ENCODE measurements around the gene CDC123. TPM values are rescaled to one million over a fixed set of nuclear protein-coding genes. Genes with fewer than 3 reads are reported as not detected.

Gene CDC123
- total RNA-seq, 1 experiment from 2014 or later = 153 TPM

DNA sequence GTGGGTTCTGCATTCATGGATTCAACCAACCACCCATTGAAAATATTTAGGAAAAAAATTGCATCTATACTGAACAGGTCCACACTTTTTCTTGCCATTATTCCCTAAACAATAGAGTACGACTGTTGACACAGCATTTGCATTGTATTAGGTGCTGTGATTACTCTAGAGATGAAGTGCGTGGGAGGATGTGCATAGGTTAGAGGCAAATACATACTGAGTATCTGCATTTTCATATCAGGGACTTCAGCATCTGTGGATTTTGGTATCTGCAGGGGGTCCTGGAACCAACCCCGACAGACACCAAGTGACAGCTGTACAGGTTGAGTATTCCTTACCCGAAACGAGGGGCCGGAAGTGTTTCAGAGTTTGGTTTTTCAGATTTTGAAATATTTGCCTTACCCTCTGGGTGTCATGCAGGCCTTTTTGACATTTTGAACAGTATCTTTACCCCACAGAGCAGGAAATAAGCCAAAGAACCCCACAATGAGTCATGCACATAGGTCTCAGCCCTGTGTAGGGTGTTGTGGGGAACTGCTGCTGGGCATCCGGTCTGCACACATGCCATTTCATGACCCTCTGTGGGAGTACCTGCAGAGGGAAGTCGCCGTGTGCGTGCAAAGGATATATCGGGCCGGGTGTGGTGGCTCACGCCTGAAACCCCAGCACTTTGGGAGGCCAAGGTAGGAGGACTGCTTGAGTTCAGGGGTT, 14.8 kb upstream of the CDC123 start:
- ChIA-PET POLR2A (interaction anchor here (1.0 kb wide), 1 partner anchor 8 kb away, joined by 3 read pairs; no protein-coding TSS in a partner anchor), CTCF (interaction anchor here (0.5 to 0.6 kb wide), 2 partner anchors 159 to 446 kb away, joined by 3 to 5 read pairs; no protein-coding TSS in a partner anchor)
- H3K27ac Mint-ChIP-seq = peak overlapping the region; percentile 96; the same call in 1 of the 2 replicates
- peaks cover 21% of the 10 kb centered on the region for H3K4me1 Mint-ChIP-seq
- H3K9me3 Mint-ChIP-seq = no peaks in the 10 kb centered on the region
- DNase-seq (ENCODE audit: low spot score) = no peak
- ATAC-seq = no peak
- H3K4me3 Mint-ChIP-seq = no peak overlapping the region
- no peaks in the 10 kb centered on the region for H3K27me3 Mint-ChIP-seq (ENCODE audit: low read depth)
- peaks cover 59% of the 10 kb centered on the region for H3K36me3 Mint-ChIP-seq
- TF ChIP-seq EMX1 (CRISPR knock-in tag; IDR thresholded peaks at IDR 0.05) = no peak
- no peak for TF ChIP-seq ATF1 (CRISPR knock-in tag; IDR thresholded peaks at IDR 0.05)

GRCh38 chr10:12184165-12184564, 11.8 kb upstream of the CDC123 start:
- ChIA-PET POLR2A (no interaction called here), CTCF (no interaction called here)
- Mint-ChIP-seq H3K4me1 (peaks cover 31% of the 10 kb centered on the region), H3K4me3 (no peak overlapping the region), H3K36me3 (peaks cover 45% of the 10 kb centered on the region), H3K27me3 (ENCODE audit: low read depth) (no peaks in the 10 kb centered on the region), H3K9me3 (no peaks in the 10 kb centered on the region), H3K27ac (no peak overlapping the region)
- ATAC-seq = no peak
- DNase-seq (ENCODE audit: low spot score) = no peak
- TF ChIP-seq, protein P1, sequence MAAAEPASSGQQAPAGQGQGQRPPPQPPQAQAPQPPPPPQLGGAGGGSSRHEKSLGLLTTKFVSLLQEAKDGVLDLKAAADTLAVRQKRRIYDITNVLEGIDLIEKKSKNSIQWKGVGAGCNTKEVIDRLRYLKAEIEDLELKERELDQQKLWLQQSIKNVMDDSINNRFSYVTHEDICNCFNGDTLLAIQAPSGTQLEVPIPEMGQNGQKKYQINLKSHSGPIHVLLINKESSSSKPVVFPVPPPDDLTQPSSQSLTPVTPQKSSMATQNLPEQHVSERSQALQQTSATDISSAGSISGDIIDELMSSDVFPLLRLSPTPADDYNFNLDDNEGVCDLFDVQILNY (CRISPR knock-in tag; IDR thresholded peaks at IDR 0.05) = no peak
- TF ChIP-seq JAZF1 (CRISPR knock-in tag; IDR thresholded peaks at IDR 0.05) (no peak), ERG (CRISPR knock-in tag; IDR thresholded peaks at IDR 0.05) (no peak), PRDM15 (CRISPR knock-in tag; IDR thresholded peaks at IDR 0.05) (no peak), CREM (CRISPR knock-in tag; IDR thresholded peaks at IDR 0.05) (no peak), USF2 (CRISPR knock-in tag; IDR thresholded peaks at IDR 0.05) (no peak), NFE2L1 (CRISPR knock-in tag; IDR thresholded peaks at IDR 0.05) (no peak), TP53 (CRISPR knock-in tag; IDR thresholded peaks at IDR 0.05) (no peak), ATF6 (CRISPR knock-in tag; IDR thresholded peaks at IDR 0.05) (no peak)
- TF ChIP-seq, protein P2, sequence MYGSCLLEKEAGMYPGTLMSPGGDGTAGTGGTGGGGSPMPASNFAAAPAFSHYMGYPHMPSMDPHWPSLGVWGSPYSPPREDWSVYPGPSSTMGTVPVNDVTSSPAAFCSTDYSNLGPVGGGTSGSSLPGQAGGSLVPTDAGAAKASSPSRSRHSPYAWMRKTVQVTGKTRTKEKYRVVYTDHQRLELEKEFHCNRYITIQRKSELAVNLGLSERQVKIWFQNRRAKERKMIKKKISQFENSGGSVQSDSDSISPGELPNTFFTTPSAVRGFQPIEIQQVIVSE (CRISPR knock-in tag; IDR thresholded peaks at IDR 0.05; ENCODE audit: borderline replicate concordance) = no peak
- TF ChIP-seq, protein P3, sequence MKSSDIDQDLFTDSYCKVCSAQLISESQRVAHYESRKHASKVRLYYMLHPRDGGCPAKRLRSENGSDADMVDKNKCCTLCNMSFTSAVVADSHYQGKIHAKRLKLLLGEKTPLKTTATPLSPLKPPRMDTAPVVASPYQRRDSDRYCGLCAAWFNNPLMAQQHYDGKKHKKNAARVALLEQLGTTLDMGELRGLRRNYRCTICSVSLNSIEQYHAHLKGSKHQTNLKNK (CRISPR knock-in tag; IDR thresholded peaks at IDR 0.05) = no peak
